ENCODE data around the gene PDSS1.
"Not testable (repeated sequence)": the region's sequence is repeated elsewhere in the genome, so short reads cannot be mapped to it uniquely, and the experiment has no call there.

Gene PDSS1, protein sequence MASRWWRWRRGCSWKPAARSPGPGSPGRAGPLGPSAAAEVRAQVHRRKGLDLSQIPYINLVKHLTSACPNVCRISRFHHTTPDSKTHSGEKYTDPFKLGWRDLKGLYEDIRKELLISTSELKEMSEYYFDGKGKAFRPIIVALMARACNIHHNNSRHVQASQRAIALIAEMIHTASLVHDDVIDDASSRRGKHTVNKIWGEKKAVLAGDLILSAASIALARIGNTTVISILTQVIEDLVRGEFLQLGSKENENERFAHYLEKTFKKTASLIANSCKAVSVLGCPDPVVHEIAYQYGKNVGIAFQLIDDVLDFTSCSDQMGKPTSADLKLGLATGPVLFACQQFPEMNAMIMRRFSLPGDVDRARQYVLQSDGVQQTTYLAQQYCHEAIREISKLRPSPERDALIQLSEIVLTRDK

DNA sequence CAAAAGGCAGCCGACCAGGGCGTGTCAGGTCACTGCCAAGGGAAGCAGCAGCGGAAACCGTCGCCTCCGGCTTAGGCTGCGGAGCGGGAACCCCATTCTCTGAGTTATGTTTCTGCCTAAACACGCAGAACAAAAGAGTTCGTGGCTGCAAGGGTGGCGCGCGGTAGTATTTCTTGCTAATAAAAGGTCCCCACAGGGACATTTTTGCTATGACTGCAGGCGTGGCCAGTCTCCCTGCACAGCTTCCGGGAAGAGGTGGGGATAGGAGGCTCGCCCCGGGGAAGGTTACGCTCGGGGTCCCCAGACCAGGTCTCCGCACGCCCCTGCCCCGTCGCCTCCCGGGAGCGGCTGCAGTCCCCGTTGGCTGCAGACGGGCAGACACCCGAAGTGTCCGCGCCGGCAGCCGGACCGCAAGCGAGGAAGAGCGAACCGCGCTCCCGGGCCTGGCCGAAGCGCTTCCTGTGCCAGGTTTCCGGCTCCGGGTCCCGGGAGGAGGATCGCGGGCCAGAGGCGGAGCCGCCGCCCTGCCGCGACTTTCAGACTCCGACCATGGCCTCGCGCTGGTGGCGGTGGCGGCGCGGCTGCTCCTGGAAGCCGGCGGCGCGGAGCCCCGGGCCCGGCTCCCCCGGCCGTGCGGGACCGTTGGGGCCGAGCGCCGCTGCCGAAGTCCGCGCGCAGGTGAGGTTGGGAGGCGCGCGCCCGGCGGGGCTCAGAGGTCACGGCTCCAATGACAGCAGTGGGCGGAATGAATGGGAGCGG, at the start of gene PDSS1:
PDSS1 (plus strand) TSS at position 539 of the 759 bp plus-strand sequence; CDS start at position 550, 11 bp downstream.
- peak; percentile 22 to 28 for DNase-seq (ENCODE audit: low read depth in 2 of 2)

GRCh38 chr10:26648245-26648636, 49.3 kb upstream of the PDSS1 start:
- DNase-seq (ENCODE audit: low read depth in 2 of 2): not testable (repeated sequence)

- DNase-seq (ENCODE audit: low read depth in 2 of 2): no peak
Observed at GRCh38 chr10:26650406-26650805, 47.1 kb upstream of the PDSS1 start.

DNA sequence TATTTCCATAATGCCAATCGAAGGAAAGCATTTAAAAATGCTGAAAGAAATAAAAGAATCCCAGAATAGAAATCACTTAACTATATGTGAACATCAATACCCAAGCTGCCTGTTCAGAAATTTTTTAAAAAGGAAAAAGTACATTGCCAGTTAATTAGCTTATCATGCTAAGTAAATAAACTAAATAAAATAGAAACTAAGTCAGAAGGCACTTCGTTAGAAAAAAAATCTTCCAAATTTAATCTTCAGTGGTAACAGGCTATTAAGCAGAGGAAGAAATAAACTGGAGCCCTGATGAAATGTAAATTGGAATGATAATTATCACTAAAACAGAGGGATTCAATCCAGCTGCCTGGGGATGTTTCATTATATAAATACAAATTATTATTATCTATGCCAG, 46.0 kb upstream of the PDSS1 start:
- DNase-seq (ENCODE audit: low read depth in 2 of 2): not testable (repeated sequence)

DNA sequence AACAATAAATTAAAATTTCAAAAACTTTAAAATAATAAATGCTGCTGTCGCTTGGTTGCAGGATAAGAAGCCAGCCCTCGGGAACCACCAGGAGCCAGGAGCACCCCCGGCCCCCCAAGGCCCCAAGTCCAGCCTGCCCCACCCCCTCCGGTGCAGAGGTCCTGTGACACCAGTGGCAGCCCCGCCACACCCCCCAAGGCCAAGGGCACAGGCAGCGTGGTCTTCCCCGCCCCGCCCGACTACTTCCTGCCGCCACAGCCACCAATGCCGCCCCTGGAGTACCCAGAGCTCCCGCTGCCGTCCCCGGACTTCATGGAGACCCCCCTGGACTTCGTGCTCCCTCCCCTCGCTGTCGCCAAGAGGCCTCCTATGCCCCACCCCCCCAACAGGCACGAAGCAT, 44.5 kb upstream of the PDSS1 start:
- DNase-seq (ENCODE audit: low read depth in 2 of 2): no peak

GRCh38 chr10:26655746-26656145, 41.8 kb upstream of the PDSS1 start:
- DNase-seq (ENCODE audit: low read depth in 2 of 2): no peak

GRCh38 chr10:26662864-26663263, 34.6 kb upstream of the PDSS1 start:
- DNase-seq (ENCODE audit: low read depth in 2 of 2): no peak

GRCh38 chr10:26665080-26666048, 32.1 kb upstream of the PDSS1 start:
- no peak for DNase-seq (ENCODE audit: low read depth in 2 of 2)

DNA sequence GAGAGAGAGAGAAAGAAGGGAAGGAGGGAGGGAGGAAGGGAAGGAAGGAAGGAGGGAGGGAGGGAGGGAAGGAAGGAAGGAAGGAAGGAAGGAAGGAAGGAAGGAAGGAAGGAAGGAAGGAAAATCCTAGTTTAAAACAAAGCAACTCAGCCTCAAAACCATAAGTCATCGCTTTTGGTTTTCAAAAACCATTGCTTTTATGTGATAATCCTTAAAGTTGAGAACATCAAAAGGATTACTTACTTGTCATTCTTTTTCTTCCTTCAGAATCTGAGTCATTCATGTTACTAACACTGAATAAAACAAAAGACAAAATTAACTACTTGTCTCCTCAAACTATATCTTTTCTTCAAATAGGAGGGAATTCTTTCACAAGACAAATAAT, 21.6 kb upstream of the PDSS1 start:
- DNase-seq (ENCODE audit: low read depth in 2 of 2): no peak

DNA sequence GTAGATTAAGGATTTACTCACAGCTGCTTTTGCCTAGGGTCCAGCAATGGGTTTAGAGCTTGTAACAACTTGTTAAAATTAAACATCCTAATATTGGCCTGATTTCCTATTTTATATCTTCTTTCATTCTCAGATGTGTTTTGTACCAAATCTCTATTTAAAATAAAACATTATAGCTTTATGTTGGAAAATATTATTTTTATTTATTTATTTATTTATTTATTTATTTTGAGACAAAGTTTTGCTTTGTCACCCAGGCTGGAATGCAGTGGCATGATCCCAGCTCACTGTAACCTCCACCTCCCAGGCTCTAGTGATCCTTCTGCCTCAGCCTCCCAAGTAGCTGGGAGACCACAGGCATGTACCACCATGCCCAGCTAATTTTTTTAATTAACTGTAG, 17.9 kb upstream of the PDSS1 start:
- DNase-seq (ENCODE audit: low read depth in 2 of 2): no peak

DNA sequence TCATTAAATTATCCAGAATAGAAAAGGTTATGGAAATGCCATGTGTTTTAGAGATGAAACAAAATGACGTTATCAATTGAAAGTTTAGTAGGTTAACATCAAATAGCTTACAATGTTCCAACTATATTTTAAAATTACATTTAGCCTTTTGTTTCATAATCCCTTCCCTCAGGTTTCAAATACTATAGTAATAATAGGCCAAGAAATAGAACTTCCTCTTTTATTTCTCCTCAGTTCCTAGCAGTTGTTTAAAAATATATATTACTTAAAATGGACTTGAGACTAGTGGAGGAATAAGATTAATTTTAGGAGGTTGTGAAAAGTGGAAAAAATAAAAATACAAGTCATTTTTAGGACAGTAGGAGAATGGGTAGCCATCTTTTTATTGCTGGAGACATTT, 16.4 kb upstream of the PDSS1 start:
- DNase-seq (ENCODE audit: low read depth in 2 of 2): no peak

- DNase-seq (ENCODE audit: low read depth in 2 of 2): not testable (repeated sequence)
Observed at GRCh38 chr10:26681971-26682370, 15.5 kb upstream of the PDSS1 start.

DNA sequence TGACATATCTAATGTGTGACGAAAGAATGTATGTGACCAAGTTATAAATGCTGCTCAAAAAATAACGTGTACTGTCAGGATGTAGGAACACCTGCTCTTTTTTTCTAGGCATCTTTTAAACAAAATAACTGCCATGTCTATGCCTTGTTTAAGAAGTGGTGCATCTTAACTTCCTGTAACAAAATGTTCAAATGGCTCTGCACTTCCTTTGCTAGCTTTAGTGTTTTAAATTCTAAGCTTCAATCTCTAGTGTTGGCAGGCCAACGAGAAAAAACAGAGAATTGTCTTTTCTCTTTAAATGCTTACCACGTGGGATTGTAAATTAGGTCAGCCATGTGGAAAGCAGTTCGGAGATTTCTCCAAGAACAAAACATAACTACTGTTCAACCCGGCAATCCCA, 14.6 kb upstream of the PDSS1 start:
- no peak for DNase-seq (ENCODE audit: low read depth in 2 of 2)

- DNase-seq (ENCODE audit: low read depth in 2 of 2): peak; percentile 11 to 12
Observed at GRCh38 chr10:26684667-26685264, 12.7 kb upstream of the PDSS1 start.

DNA sequence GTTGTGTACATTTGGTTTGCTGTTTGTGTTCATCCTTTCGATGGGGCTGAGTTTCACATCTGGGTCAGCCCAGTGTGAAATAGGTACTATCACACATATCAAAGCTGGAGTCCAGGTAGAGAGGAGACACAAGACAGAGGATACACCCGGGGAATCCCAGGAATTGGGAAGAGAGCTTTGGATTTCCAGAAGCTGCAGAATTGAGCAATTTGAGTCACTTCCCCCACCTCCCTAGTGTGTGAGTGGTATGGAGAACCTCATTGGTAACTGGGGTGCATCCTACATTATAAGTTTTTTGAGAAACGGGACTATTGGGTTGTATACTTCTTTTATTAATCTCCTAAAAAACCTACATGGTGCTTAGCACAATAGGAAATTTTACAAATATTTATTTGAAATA, 12.1 kb upstream of the PDSS1 start:
- DNase-seq (ENCODE audit: low read depth in 2 of 2): no peak

- no peak for DNase-seq (ENCODE audit: low read depth in 2 of 2)
Observed at GRCh38 chr10:26689399-26689798, 8.1 kb upstream of the PDSS1 start.

DNA sequence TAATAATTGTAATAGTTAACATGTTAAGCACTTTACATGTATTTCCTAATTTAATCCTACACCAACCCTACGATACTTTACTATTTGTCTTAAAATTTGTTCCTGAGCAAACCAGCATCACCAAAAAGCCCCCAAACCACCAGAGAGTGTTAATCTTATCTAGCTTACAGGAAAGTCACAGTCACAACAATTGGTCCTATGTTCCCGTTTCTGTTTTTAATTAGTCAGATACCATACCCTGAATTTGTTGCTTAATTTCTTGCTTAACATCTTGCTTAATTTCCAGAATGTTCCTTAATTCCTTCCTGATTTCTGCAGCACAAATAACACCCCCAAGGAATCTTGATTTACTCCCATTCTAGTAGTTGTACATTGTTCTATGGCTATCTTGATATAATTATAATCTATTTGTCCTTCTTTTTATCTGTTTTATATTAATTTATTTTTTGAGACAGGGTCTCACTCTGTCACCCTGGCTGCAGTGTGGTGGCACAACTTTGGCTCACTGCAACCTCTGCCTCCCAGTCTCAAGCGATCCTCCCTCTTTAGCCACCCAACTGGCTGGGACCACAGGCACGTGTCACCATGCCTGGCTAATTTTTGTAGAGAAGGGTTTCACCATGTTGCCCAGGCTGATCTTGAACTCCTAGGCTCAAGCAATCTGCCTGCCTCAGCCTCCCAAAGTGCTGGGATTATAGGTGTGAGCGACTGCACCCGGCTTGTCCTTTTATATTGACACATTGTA, 6.6 kb upstream of the PDSS1 start:
- DNase-seq (ENCODE audit: low read depth in 2 of 2): no peak

- not testable (repeated sequence) for DNase-seq (ENCODE audit: low read depth in 2 of 2)
Observed at GRCh38 chr10:26694536-26694935, 3.0 kb upstream of the PDSS1 start.

DNA sequence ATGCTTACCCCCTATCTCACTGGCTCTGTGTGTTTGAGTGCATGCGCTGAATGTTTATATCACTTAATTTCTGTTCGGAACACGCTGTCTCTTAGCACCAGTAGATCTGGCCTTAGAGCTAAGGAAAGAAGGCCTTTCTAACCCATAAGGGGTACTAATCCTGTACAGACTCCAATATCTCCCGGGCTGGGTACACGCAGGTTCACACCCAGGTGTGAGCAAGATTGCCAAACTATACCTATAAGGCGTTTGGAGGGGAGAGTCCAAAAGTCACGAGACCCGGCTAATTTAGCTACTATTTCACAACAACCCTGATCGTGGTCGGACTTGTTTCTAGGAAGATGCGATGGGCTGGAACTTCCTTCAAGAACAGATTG, 727 bp upstream of the PDSS1 start:
- DNase-seq (ENCODE audit: low read depth in 2 of 2): no peak

DNA sequence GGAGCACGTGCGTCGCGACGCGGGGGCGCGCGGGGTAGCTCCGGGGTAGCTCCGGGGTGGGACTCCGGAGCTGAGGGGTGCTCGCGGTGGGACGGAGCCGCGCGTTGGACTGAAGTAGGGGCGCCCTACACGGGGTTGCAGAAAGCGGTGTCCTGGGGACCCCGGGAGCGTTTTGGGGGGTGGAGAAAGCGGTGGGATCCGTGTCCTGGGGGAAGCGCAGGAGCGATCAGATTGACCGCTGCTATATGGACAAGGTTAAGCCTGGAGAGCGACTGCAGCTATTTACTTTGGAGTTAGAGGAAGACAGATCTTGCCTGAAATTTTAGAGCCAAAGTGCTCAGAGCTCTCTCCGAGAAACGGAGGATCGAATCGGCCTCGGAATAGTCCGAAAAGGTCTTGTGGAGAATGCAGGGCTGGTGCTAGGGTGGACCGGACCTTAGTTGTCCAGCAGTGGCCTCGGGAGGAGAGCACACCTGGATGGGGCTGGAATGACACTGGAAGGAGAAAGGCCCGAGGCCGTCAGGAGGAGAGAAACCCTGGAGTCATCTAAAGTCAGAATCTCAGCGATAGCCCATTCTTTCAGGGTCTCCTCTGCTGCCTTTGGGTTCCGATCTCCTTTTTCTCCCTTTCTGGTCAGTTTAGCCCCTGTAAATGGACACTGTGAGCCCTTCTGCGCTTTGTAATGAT, 564 bp downstream of the PDSS1 start:
- DNase-seq (ENCODE audit: low read depth in 2 of 2): no peak
